NCI-H748 (cell line): ENCODE results near the gene SLC7A6OS.
A peak's percentile ranks its signal among the peaks of the same experiment; 100 is the strongest.

Experiments used
- DNase-seq: peaks from one replicate; lab custom pipeline; 2025; ENCODE audit not compliant: unreplicated experiment; lab: John Stamatoyannopoulos, UW

The SLC7A6OS gene

GRCh38 chr16:68282064-68282452 lies 28.7 kb downstream of the SLC7A6OS start:
- no peak for DNase-seq

- DNase-seq = no peak
Observed at GRCh38 chr16:68281368-68282063, 29.2 kb downstream of the SLC7A6OS start.

DNA sequence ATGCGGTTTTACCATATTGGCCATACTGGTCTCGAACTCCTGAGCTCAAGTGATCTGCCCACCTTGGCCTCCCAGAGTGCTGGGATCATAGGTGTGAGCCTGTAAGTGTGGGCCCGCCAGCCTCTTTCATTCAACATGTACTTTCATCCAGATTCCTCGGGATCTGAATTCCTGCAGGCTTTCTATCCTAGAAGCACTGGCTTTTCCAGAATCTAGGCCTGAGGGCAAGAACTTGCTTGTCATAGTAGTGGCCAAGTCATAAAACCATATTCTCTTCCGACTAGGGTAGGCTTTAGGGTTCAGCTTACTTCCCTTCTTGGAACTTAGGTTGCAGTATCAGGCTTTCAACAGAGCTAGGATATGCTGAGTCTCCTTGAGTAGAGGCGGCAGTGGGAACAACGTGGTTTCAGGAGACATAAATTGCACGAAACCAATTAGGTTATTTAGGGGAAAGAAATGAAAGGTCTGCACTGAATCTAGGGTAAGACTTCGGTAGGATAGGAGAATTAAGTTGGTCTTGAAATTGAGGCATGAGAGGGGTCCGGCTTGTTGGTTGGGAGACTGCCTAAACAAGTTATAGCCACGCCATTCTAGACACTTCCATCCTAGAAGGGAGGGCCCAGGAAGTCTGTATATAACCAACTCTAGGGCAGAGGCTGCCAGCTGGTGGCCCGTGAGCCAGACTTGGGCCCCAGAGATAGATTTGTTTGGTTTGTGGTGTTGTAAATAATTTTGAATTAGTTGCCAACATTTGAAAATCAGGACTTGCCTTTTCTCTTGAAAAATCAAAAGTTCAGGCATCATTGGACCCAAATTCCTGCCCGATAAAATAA lies 30.8 kb downstream of the SLC7A6OS start:
- no peak for DNase-seq

DNA sequence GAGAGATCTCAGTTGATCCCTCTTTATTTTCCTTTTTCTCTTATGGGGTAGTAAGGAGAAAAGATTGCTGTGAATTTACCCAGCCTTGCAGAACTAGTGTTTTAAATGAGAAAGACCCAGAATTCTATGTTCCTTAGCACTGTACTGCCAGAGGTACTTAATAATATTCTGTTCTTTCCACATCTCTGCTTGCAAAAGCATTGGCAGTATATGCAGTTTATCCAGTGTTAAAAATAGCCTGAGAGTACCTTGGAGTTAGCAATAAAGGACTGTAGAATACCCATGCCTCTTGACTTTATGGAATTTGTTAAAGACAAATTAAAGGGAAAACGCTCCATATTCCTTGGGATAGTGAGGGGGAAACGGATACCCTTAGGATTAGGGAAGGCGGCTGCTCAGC lies 34.5 kb downstream of the SLC7A6OS start:
- no peak for DNase-seq

DNA sequence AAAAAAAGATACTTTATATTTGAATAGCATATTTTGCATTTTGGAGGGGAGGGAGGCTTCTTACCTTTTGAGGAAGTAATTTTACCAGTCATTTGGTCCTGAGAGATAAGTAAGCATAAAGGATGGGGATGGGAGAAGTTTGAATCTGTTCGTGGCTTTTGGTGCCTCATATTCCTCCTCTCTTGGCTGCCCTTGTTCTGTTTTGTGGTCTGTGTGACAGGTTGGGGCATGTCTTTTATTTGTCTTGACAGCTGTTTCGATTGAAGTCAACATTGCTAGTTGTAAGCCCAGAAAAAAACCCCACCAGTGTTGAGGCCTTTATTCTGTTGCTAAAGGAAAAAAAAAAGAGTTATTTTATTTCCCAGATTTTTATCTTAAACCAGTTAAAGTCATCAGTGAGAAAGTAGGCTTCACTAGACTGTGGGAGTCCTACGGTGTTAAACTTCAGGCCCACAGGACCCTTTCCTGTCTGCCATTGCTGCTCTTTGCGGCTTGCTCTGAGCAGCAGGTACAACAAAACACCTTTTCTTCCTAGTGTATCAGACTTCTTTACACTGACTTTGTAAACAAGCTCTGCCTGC lies 35.0 kb downstream of the SLC7A6OS start:
- DNase-seq = peak; percentile 52

GRCh38 chr16:68274441-68274840 lies 36.3 kb downstream of the SLC7A6OS start:
- DNase-seq = no peak

- no peak for DNase-seq
Observed at GRCh38 chr16:68273896-68274295, 36.9 kb downstream of the SLC7A6OS start.

DNA sequence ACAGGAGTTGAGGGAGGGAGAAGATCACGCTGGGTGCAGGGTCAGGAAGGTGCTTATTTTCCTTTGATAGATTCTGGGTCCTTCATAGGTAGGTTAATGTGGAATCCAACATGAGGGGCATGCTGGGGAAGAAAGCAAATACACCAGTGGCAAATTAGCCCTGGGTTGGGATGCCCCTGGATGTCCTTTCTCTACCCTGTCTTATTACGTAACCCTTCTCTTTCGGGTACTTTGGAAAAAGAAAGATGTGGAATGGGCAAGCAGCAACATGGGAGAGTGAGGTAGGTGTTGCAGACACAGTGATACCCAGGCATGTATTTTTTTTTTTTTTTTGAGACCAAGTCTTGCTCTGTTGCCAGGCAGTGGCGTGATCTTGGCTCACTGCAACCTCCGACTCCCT lies 37.3 kb downstream of the SLC7A6OS start:
- DNase-seq = no peak

GRCh38 chr16:68272507-68273209 lies 38.1 kb downstream of the SLC7A6OS start:
- DNase-seq = peak; percentile 38

DNA sequence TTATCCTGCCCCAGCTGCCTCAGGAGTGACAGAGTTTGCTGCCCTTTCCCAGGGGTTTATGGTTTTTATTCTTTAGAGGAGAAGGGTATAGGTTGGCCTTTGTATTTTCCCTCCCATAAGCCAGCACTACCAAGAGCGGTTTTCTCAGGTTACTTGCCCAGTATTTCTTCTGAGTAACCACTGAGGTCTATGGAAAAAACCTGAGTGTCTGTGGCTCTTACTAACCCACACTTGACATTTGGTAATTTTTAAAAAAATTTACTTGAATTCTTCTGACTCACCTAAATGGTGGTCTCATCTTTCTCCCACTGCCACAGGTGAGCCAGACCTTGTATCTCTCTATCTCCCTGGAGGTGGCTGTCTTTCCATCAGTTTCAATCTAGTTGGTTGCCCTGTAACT lies 40.4 kb downstream of the SLC7A6OS start:
- no peak for DNase-seq

DNA sequence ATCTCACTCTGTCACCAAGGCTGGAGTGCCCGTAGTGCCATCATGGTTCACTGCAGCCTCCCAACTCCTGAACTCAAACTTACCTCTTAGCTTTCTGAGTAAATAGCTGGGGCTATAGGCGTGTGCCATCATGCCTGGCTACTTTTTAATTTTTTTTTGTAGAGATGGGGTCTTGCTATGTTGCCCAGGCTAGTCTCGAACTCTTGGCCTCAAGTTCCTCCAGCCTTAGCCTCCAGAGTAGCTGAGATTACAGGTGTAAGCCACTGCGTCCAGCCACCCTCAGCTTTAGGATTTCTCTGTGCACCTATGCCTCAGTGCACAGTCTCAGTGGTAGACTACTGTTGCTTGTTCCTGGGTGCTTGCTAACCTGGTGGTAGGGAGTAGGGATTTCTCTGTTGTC lies 41.0 kb downstream of the SLC7A6OS start:
- no peak for DNase-seq

GRCh38 chr16:68267612-68268405 lies 42.9 kb downstream of the SLC7A6OS start:
- no peak for DNase-seq

DNA sequence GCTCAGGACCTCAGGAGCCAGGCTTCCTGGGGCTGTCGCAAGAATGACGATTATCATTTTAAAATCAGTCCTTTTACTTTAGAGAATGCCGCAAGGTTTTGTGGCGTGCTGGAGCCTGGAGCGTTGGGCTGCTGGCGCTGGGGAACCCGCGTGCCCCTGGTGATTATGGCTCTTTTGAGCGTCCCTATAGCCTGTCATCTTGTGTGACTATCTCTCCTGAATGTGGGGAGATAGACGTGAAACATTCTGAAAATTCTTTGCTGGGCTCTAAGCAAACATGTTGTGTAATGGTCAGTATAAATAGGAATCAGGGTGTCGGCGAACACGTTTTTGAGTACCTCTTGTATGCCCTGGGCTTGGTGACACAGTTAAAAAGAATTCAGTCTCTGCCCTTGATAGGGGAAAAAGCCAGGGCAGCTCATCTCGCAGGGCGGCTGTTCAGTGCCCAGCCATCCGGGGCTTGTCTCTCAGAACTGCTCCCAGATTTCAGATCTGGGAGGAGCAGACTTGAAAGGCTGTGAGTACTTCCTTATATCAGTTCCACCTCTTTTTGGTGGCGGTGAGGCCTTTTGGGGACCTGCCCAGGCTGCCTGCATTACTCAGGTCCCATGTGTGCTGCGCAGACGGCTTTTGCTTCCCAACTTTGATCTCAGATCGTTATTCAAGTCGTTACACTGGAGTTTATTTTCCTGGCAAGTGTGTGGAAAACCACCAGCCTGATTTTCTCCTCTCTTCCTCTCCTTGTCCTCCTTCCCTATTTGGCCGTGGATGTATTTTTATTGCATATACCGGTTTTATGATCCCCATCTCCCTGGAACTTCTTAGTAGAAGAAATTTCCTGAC lies 45.4 kb downstream of the SLC7A6OS start:
- peak; percentile 34 for DNase-seq

GRCh38 chr16:68264128-68265077 lies 46.3 kb downstream of the SLC7A6OS start, which contains the start of gene SLC7A6:
TSS of gene SLC7A6 (plus strand) at chr16:68264526. CDS start at chr16:68274727, 10,201 bp downstream.
- DNase-seq = peak; percentile 49

- DNase-seq = no peak
Observed at GRCh38 chr16:68263559-68264127, 47.1 kb downstream of the SLC7A6OS start.

DNA sequence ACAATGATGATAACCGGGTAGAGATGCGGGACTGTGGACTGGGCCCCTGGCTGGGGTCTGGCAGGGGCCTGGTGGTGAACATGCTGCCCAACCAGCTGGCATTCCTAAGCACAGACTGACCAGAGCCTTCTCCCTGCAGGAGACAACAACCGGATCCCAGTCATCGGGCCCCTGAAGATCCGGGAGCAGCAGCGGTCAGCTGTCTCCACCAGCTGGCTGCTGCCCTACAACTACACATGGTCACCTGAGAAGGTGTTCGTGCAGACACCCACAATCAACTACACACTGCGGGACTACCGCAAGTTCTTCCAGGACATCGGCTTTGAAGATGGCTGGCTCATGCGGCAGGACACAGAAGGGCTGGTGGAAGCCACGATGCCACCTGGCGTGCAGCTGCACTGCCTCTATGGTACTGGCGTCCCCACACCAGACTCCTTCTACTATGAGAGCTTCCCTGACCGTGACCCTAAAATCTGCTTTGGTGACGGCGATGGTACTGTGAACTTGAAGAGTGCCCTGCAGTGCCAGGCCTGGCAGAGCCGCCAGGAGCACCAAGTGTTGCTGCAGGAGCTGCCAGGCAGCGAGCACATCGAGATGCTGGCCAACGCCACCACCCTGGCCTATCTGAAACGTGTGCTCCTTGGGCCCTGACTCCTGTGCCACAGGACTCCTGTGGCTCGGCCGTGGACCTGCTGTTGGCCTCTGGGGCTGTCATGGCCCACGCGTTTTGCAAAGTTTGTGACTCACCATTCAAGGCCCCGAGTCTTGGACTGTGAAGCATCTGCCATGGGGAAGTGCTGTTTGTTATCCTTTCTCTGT lies 51.5 kb downstream of the SLC7A6OS start:
- DNase-seq = no peak
